Progenitor cell of endocrine pancreas (in vitro differentiated cells): Measurements from ENCODE around the gene AP2A2. TPM values are rescaled to one million over a fixed set of nuclear protein-coding genes. Genes with fewer than 3 reads are reported as not detected.

Experiments
- DNase-seq: peaks from one replicate; pipeline ENCODE4 v3.0.0; 2021; ENCODE audit warnings: low spot score; ENCODE audit not compliant: unreplicated experiment
- H3K27ac Mint-ChIP-seq: 2 replicates; pipeline ENCODE4 v1.8.0; 2021; ENCODE audit warnings: mild to moderate bottlenecking, moderate library complexity, mixed read lengths
- H3K27me3 Mint-ChIP-seq: 2 replicates; pipeline ENCODE4 v1.8.0; 2021; ENCODE audit warnings: mixed read lengths
- H3K36me3 Mint-ChIP-seq: 2 replicates; pipeline ENCODE4 v1.8.0; 2022; ENCODE audit warnings: mixed read lengths; ENCODE audit not compliant: insufficient read depth
- H3K4me1 Mint-ChIP-seq: 2 replicates; pipeline ENCODE4 v1.8.0; 2021; ENCODE audit warnings: low read depth, mixed read lengths
- H3K4me3 Mint-ChIP-seq: 2 replicates; pipeline ENCODE4 v1.8.0; 2021; ENCODE audit warnings: low read depth, mild to moderate bottlenecking, moderate library complexity, mixed read lengths
- H3K9me3 Mint-ChIP-seq: 2 replicates; pipeline ENCODE4 v1.8.0; 2021; ENCODE audit warnings: low read depth, mixed read lengths
- CTCF ChIP-seq: fragments of 200-600 bp; sonication (generic); IDR thresholded peaks from one replicate; pipeline ENCODE4 v1.5.0; 2021; ENCODE audit warnings: antibody characterized with exemption, mild to moderate bottlenecking; ENCODE audit not compliant: unreplicated experiment
- total RNA-seq: library from RNA; stranded (reverse); gene quantifications from 2 replicates; pipeline ENCODE4 v1.2.1, GENCODE V29; 2021

The AP2A2 gene
- total RNA-seq, 1 donor from 2014 or later: 88.8 TPM

GRCh38 chr11:944711-945470, 19.2 kb downstream of the AP2A2 start:
- no peaks in the 10 kb centered on the region for H3K27me3 Mint-ChIP-seq
- peak overlapping the region; percentile 24 for H3K27ac Mint-ChIP-seq
- peak; percentile 19 for TF ChIP-seq CTCF
- H3K4me1 Mint-ChIP-seq: peaks cover 44% of the 10 kb centered on the region
- peak overlapping the region; percentile 30 for H3K4me3 Mint-ChIP-seq
- peaks cover 6% of the 10 kb centered on the region for H3K9me3 Mint-ChIP-seq
- no peak for DNase-seq
- H3K36me3 Mint-ChIP-seq: peaks cover 19% of the 10 kb centered on the region

DNA sequence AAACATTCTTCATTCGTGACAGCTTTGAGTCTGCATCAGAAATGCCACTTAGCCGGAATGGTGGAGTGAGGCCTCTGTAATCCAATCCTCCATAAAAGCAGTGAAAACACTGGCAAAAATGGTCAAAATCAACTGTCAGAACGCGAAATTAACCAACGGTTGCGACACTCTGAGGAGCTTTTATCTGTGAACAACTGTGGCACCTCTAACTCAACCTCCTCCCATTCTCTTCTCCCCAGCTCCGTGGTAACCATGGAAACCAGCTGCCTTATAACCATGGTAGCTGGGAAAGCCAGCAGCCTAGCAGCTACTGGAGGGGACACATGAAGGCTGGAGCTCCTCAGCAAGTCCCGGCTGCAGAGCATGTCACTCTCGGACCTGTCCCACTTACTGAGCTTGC, 20.3 kb downstream of the AP2A2 start:
- Mint-ChIP-seq H3K36me3 (peaks cover 19% of the 10 kb centered on the region), H3K4me1 (peaks cover 36% of the 10 kb centered on the region), H3K4me3 (no peak overlapping the region), H3K27me3 (no peaks in the 10 kb centered on the region), H3K27ac (no peak overlapping the region), H3K9me3 (peaks cover 7% of the 10 kb centered on the region)
- TF ChIP-seq CTCF: no peak
- DNase-seq: no peak

DNA sequence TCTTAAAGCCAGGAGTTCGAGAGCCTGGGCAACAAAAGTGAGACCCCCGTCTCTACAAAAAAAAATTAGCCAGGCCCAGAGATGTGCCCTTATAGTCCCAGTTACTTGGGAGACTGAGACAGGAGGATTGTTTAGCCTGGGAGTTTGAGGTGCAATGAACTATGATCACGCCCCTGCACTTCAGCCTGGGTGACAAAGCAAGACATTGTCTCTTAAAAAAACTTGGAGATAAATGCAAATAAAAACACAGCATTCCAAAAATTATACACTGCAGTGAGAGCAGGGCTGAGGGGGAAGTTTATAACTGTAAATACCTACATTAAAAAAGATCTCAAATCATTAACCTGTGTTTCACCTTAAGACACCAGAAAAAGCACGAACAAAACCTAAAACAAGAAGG, 22.1 kb downstream of the AP2A2 start:
- no peak for TF ChIP-seq CTCF
- peaks cover 7% of the 10 kb centered on the region for H3K9me3 Mint-ChIP-seq
- H3K4me3 Mint-ChIP-seq: no peak overlapping the region
- H3K4me1 Mint-ChIP-seq: peaks cover 38% of the 10 kb centered on the region
- peaks cover 19% of the 10 kb centered on the region for H3K36me3 Mint-ChIP-seq
- no peaks in the 10 kb centered on the region for H3K27me3 Mint-ChIP-seq
- no peak for DNase-seq
- H3K27ac Mint-ChIP-seq: no peak overlapping the region

- Mint-ChIP-seq H3K27me3 (no peaks in the 10 kb centered on the region), H3K9me3 (peaks cover 7% of the 10 kb centered on the region), H3K4me3 (no peak overlapping the region), H3K27ac (peak overlapping the region; percentile 94), H3K36me3 (peaks cover 16% of the 10 kb centered on the region), H3K4me1 (peaks cover 48% of the 10 kb centered on the region)
- DNase-seq: no peak
- no peak for TF ChIP-seq CTCF
Observed at GRCh38 chr11:951507-951906, 25.8 kb downstream of the AP2A2 start.

GRCh38 chr11:952406-953385, 27.0 kb downstream of the AP2A2 start:
- peaks cover 7% of the 10 kb centered on the region for H3K9me3 Mint-ChIP-seq
- no peak for TF ChIP-seq CTCF
- DNase-seq: peak; percentile 16
- H3K4me1 Mint-ChIP-seq: peaks cover 51% of the 10 kb centered on the region
- H3K36me3 Mint-ChIP-seq: peaks cover 15% of the 10 kb centered on the region
- no peaks in the 10 kb centered on the region for H3K27me3 Mint-ChIP-seq
- H3K27ac Mint-ChIP-seq: peak overlapping the region; percentile 94
- H3K4me3 Mint-ChIP-seq: peak overlapping the region; percentile 34
